Naive thymus-derived CD8-positive, alpha-beta T cell (primary cell): ENCODE results near the gene ARHGDIB. TPM values are rescaled to one million over a fixed set of nuclear protein-coding genes. Genes with fewer than 3 reads are reported as not detected.

Experiments
- ATAC-seq, 2 donors: fragments of 150-1000 bp; cut with Tn5 transposase in 1 of 2; sonication (Bioruptor Pico), chemical (Tn5 transposase) in 1 of 2; 1 replicate in 1 of 2; 2 replicates in 1 of 2; pipeline ENCODE4 v1.10.0; 2021; ENCODE audit warnings: mild to moderate bottlenecking in 2 of 2, moderate library complexity in 2 of 2
- POLR2A ChIA-PET: fragments of 350-600 bp; sonication (Branson Sonifier 250); formaldehyde crosslinking; loops from one replicate; lab custom pipeline; 2021; ENCODE audit warnings: antibody characterized with exemption; lab: Charles Lee
- DNase-seq, 10 donors: peaks; one replicate each; pipeline versions ENCODE4 v3.0.0 to v3.0.0-alpha.2; 2020 to 2022
- H3K27ac Mint-ChIP-seq, 10 donors: one replicate each; pipeline ENCODE4 v1.8.0; 2020 to 2022; ENCODE audit warnings: mild to moderate bottlenecking in 10 of 10, mixed read lengths in 10 of 10, moderate library complexity in 4 of 10, inconsistent platforms in 1 of 10
- H3K27me3 Mint-ChIP-seq, 5 donors: one replicate each; pipeline ENCODE4 v1.8.0; 2021 to 2022; ENCODE audit warnings: mixed read lengths in 5 of 5
- H3K36me3 Mint-ChIP-seq, 3 donors: one replicate each; pipeline ENCODE4 v1.8.0; 2020 to 2022; ENCODE audit warnings: mixed read lengths in 3 of 3, mild to moderate bottlenecking in 2 of 3, inconsistent platforms in 1 of 3
- H3K4me1 Mint-ChIP-seq, 4 donors: one replicate each; pipeline ENCODE4 v1.8.0; 2021 to 2022; ENCODE audit warnings: mixed read lengths in 4 of 4
- H3K4me3 Mint-ChIP-seq, 10 donors: one replicate each; pipeline ENCODE4 v1.8.0; 2020 to 2022; ENCODE audit warnings: mild to moderate bottlenecking in 10 of 10, mixed read lengths in 10 of 10, moderate library complexity in 6 of 10, inconsistent platforms in 1 of 10
- H3K9me3 Mint-ChIP-seq, 9 donors: one replicate each; pipeline ENCODE4 v1.8.0; 2020 to 2022; ENCODE audit warnings: mixed read lengths in 9 of 9, mild to moderate bottlenecking in 3 of 9, inconsistent platforms in 1 of 9, moderate library complexity in 1 of 9
- polyA plus RNA-seq, 3 donors: library from polyadenylated mRNA; unstranded; fragments of 300-500 nt; fragmentation: Illumina TruSeq; gene quantifications; one replicate each; pipeline ENCODE4 v1.2.3, GENCODE V29; 2021
- total RNA-seq, 8 experiments: library from RNA in 2 of 8; stranded (reverse) in 2 of 8; gene quantifications; one replicate each; pipeline ENCODE4 v1.2.3 and lab custom pipeline; 2021 to 2026

Gene ARHGDIB
- total and polyA plus RNA-seq, 5 experiments from 2014 or later = 937 to 3,446 (median 3,195) TPM

DNA sequence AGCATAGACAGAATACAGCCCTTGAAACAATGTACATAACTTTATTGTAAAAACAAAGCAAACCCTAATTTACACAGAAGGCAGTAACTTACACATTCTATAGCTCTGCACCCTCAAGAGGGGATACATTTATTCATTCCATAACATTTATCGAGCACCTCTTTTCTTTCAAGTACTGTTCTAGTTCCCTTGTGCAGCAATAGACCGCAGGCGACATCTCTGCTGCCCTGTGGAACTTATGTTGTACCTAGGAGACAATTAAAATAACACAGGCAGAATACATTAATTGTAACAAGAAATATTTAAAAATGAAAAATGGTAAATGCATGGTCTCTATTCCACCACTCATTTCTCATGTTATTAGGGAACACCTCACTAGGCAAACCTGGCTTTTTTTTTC is 1.4 kb upstream of the ARHGDIB start:
- H3K4me1 Mint-ChIP-seq = peaks cover 35 to 81% (median 62%) of the 10 kb centered on the region in 4 donors
- no peaks in the 10 kb centered on the region for H3K27me3 Mint-ChIP-seq
- H3K27ac Mint-ChIP-seq = peak overlapping the region; percentile 95 to 100 (median 99)
- DNase-seq (no peak), ATAC-seq (no peak)
- POLR2A ChIA-PET = interaction anchor here (0.6 to 7.8 kb wide), 11 partner anchors 8 to 192 kb away, joined by 3 to 86 read pairs (median 8); partner anchors contain the start of gene PDE6H
- peaks cover 18 to 31% (median 29%) of the 10 kb centered on the region in 3 donors for H3K36me3 Mint-ChIP-seq
- peaks cover 0 to 12% (median 0%) of the 10 kb centered on the region in 9 donors for H3K9me3 Mint-ChIP-seq
- peak overlapping the region; percentile 55 to 100 (median 98) for H3K4me3 Mint-ChIP-seq

DNA sequence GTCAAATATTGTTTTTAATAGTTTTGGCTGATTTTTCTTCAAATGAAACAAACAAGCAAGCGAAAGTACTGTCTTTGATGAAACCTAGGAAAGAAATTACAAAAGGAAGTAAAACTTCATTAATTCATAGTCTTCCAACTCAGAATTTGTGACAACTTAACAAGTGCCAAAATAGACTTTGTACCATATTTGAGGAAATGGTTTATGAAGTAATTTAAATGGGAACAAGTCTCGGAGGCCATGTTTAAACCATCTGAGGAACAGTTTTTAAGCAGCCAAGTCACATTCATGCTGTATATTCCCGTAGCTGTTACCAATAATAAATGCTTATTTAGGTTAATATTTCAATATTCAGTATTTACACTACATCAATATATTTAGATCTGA is 745 bp upstream of the ARHGDIB start:
- peaks cover 18 to 36% (median 32%) of the 10 kb centered on the region in 3 donors for H3K36me3 Mint-ChIP-seq
- no peaks in the 10 kb centered on the region for H3K27me3 Mint-ChIP-seq
- peak overlapping the region; percentile 95 to 100 (median 99) for H3K4me3 Mint-ChIP-seq
- peaks cover 37 to 83% (median 62%) of the 10 kb centered on the region in 4 donors for H3K4me1 Mint-ChIP-seq
- peaks cover 0 to 12% (median 0%) of the 10 kb centered on the region in 9 donors for H3K9me3 Mint-ChIP-seq
- DNase-seq (no peak), ATAC-seq (no peak)
- peak overlapping the region; percentile 95 to 100 (median 99) for H3K27ac Mint-ChIP-seq
- POLR2A ChIA-PET = interaction anchor here (0.7 to 7.8 kb wide), 21 partner anchors 10 to 192 kb away, joined by 3 to 86 read pairs (median 7); partner anchors contain the start of genes C12orf60, ERP27, PDE6H and WBP11

DNA sequence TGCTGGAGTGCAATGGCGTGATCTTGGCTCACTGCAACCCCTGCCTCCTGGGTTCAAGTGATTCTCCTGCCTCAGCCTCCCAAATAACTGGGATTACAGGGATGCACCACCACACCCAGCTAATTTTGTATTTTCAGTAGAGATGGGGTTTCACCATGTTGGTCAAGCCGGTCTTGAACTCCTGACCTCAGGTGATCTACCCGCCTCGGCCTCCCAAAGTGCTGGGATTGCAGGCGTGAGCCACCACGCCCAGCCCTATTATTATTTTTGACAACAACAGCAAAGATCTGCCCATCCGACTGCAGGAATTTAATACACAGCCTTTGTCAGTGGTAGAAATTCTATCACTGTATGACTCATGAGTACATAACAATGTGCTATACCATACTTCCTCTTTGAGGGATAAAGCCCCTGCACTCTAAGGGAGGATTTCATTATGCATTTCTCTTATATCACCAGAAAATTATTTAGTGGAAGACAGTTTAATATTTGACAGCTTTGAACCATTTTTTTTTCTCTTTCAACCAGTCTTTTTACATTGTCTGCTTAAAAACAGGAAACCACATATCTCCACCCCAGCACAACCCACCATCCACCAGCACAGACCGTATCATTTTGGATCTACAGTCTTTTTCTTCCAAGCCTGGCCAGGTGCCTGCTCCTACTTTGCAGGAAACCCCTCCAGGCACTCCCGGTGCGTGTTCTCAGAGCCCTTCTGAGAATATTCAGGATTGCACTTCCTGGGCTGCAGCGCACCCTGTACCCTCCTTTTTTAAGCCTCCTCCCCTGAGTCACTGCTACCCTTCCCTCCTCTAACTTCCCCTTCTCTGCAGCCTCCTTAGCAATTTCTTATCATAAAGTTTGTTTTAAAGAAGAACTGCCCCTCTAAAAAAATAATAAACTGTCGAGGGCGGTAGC is 594 bp downstream of the ARHGDIB start:
- ATAC-seq (peak; percentile 52 to 53), DNase-seq (peak; percentile 30 to 84 (median 62))
- POLR2A ChIA-PET = interaction anchor here (0.6 to 7.8 kb wide), 20 partner anchors 8 to 190 kb away, joined by 3 to 86 read pairs (median 8); partner anchors contain the start of genes C12orf60, ERP27 and WBP11
- Mint-ChIP-seq H3K9me3 (peaks cover 0 to 12% (median 0%) of the 10 kb centered on the region in 9 donors), H3K27me3 (no peaks in the 10 kb centered on the region), H3K27ac (peak overlapping the region; percentile 95 to 100 (median 99)), H3K36me3 (peaks cover 18 to 48% (median 38%) of the 10 kb centered on the region in 3 donors), H3K4me3 (peak overlapping the region; percentile 95 to 100 (median 99)), H3K4me1 (peaks cover 39 to 89% (median 70%) of the 10 kb centered on the region in 4 donors)

DNA sequence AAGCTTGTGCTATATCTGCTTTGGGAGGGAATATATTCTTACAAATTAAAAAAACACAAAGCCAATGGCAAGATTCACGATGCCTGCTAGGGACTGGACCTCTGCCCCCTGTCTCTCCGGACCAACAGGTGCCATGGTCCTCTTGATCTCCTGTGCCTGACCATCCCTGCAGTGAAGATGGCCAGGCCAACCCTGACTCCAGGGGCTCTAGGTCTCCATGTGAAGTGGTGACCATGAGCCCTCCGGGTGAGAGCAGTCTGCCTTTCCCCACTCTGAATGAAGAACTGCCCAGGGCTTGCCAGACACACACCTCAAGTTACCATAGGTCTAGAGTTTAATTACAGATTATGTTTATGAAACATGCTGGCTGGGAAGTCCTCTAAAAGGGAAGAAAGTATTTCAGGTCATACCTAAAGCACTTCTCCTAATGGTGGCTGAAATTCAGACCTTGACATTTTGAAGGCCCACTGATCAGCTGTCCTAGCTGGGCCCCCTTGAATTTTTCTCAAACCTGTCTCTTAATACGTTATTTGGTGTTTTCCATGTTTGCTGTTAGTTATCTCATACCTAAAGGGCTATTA is 1.4 kb downstream of the ARHGDIB start:
- no peak for DNase-seq
- peak overlapping the region; percentile 95 to 100 (median 99) for H3K27ac Mint-ChIP-seq
- no peak for ATAC-seq
- H3K9me3 Mint-ChIP-seq = peaks cover 0 to 12% (median 0%) of the 10 kb centered on the region in 9 donors
- peak overlapping the region; percentile 95 to 100 (median 99) for H3K4me3 Mint-ChIP-seq
- peaks cover 18 to 51% (median 38%) of the 10 kb centered on the region in 3 donors for H3K36me3 Mint-ChIP-seq
- peaks cover 34 to 83% (median 67%) of the 10 kb centered on the region in 4 donors for H3K4me1 Mint-ChIP-seq
- POLR2A ChIA-PET = interaction anchor here (0.6 to 7.8 kb wide), 15 partner anchors 8 to 189 kb away, joined by 3 to 86 read pairs (median 6); partner anchors contain the start of genes C12orf60, ERP27, PDE6H and WBP11
- H3K27me3 Mint-ChIP-seq = no peaks in the 10 kb centered on the region

DNA sequence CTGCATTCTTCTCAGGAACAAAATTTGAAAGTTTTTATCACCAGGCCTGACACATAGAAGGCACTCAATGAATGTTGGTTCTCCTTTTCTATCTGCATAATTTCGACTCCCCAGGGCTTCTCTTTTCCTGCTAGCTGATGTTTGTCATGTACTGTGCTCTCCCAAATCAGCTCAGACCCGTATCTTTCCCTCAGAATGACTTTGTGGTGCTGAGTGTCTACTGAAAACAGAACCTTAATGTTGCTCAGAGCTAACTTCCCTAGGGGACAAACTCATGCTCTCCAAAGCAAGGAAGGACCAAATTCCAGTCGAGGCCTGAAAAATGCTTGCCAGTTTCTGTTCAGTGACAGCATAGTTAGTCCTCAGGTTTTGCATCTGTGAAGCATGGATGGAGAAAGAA is 1.9 kb downstream of the ARHGDIB start:
- no peak for ATAC-seq
- Mint-ChIP-seq H3K27me3 (no peaks in the 10 kb centered on the region), H3K4me3 (peak overlapping the region; percentile 95 to 100 (median 99)), H3K4me1 (peaks cover 29 to 83% (median 66%) of the 10 kb centered on the region in 4 donors), H3K9me3 (peaks cover 0 to 12% (median 0%) of the 10 kb centered on the region in 9 donors), H3K27ac (peak overlapping the region; percentile 95 to 100 (median 99)), H3K36me3 (peaks cover 18 to 54% (median 40%) of the 10 kb centered on the region in 3 donors)
- POLR2A ChIA-PET = interaction anchor here (0.8 to 7.8 kb wide), 12 partner anchors 8 to 189 kb away, joined by 3 to 86 read pairs (median 8); partner anchors contain the start of genes C12orf60, ERP27, PDE6H and WBP11
- no peak for DNase-seq

DNA sequence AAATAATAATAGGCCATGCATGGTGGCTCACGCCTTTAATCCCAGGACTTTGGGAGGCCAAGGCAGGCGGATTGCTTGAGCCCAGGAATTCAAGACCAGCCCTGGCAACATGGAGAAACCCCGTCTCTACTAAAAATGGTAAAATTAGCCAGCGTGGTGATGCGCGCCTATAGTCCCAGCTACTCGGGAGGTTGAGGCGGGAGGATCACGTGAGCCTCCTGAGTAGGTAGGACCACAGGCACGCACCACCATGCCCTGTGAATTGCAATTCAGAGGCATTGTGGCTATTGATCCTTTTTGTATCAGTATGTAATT is 2.3 kb downstream of the ARHGDIB start:
- peak overlapping the region; percentile 95 to 100 (median 99) for H3K4me3 Mint-ChIP-seq
- H3K27ac Mint-ChIP-seq = peak overlapping the region; percentile 95 to 100 (median 99)
- peaks cover 32 to 83% (median 66%) of the 10 kb centered on the region in 4 donors for H3K4me1 Mint-ChIP-seq
- no peak for ATAC-seq
- no peaks in the 10 kb centered on the region for H3K27me3 Mint-ChIP-seq
- H3K36me3 Mint-ChIP-seq = peaks cover 18 to 58% (median 42%) of the 10 kb centered on the region in 3 donors
- peak in 1 of 10 donors; percentile 13 for DNase-seq
- peaks cover 0 to 10% (median 0%) of the 10 kb centered on the region in 9 donors for H3K9me3 Mint-ChIP-seq
- POLR2A ChIA-PET = interaction anchor here (0.8 to 7.8 kb wide), 12 partner anchors 8 to 189 kb away, joined by 3 to 86 read pairs (median 8); partner anchors contain the start of genes C12orf60, ERP27, PDE6H and WBP11

DNA sequence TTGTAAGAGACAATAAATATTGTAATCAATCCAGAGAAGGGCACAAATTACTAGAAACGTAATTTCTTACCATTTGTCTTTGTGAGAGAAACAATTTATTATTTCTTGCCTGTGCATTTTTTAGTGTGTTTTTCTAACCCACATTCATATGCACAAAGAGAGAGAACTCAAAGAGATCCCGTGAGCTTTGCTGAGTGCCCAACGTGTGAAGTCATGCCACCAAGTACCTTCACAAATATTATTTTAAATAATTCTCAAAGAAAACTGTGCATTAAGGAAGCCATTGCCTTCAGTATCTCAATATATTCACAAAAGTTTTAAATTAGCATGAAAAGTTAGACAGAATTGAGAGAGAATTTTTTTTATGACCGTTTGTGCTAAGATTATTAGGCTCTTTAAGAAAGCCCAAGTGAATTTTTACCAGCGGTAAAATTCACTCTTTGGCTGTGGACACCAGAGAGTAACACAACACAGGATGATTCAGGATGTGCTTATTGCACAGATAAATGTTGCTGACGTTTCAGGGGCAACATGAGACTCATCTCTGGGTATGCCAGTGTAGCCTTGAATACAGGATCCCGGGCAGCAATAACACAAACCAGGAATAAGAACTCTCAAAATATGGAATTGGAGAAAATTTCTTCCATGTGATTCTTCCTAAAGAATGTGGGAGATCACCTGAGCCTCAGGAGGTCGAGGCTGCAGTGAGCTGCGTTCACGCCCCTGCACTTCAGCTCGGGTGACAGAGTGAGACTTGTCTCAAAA is 2.9 kb downstream of the ARHGDIB start:
- peak in 3 of 10 donors; percentile 40 to 50 (median 40) for DNase-seq
- Mint-ChIP-seq H3K36me3 (peaks cover 18 to 63% (median 42%) of the 10 kb centered on the region in 3 donors), H3K4me3 (peak overlapping the region; percentile 95 to 100 (median 99)), H3K4me1 (peaks cover 31 to 83% (median 66%) of the 10 kb centered on the region in 4 donors), H3K9me3 (peaks cover 0 to 5% (median 0%) of the 10 kb centered on the region in 9 donors), H3K27me3 (no peaks in the 10 kb centered on the region), H3K27ac (peak overlapping the region; percentile 95 to 100 (median 99))
- POLR2A ChIA-PET = interaction anchor here (0.8 to 7.8 kb wide), 14 partner anchors 8 to 188 kb away, joined by 3 to 86 read pairs (median 8); partner anchors contain the start of genes C12orf60, ERP27, PDE6H and WBP11
- no peak for ATAC-seq

DNA sequence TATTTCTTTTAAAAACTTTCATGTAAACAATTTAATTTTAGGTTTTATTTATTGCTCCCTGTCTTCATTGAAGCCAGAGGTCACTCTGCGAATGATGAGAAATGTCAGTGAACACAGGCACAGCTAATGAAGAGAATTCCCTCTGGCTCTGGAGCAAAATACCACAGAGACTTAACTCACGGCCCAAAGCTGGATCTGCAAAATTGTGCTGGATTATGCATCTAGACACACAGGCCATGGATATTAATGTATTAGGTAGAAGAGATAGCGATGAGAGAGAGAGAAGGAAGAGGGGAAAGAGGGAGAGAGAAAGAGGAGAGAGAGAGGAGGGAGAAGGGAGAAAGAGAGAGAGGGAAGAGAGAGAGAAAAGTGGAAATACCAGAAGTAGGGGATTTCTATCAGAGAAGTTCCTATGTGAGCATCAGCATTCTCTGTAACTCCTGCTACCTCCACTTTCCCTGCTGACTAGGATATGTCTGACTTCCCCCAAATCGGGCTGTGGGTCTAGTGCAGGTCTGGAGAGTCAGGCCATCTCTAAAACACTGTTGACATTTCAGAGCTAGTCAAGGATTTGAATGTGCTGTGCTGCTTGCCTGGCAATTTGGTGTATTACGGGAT is 3.7 kb downstream of the ARHGDIB start:
- Mint-ChIP-seq H3K36me3 (peaks cover 18 to 65% (median 42%) of the 10 kb centered on the region in 3 donors), H3K4me3 (peak overlapping the region; percentile 95 to 100 (median 99)), H3K27me3 (no peaks in the 10 kb centered on the region), H3K4me1 (peaks cover 30 to 83% (median 67%) of the 10 kb centered on the region in 4 donors), H3K9me3 (no peaks in the 10 kb centered on the region), H3K27ac (peak overlapping the region; percentile 95 to 100 (median 99))
- ATAC-seq (no peak), DNase-seq (no peak)
- POLR2A ChIA-PET = interaction anchor here (0.7 to 7.8 kb wide), 10 partner anchors 10 to 187 kb away, joined by 3 to 86 read pairs (median 5); partner anchors contain the start of genes C12orf60, ERP27 and WBP11

DNA sequence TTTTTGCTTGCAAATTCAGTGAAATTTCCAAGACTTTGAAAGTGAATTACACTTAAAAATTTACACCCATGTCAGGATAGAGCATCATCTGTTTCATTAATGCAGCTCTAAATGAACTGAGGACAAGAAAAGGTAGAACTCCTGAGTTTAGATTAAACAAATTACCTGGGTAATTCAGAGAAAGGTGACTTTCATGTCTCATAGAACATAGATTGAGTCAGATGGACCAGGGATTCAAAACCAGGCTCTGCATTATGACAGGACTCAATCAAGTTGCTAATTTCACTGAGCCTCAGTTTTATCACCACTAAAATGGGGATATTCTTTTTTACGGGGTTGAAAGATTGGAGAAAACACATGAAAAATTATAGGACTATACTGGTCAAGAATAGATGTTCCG is 4.5 kb downstream of the ARHGDIB start:
- POLR2A ChIA-PET = interaction anchor here (0.5 to 7.8 kb wide), 9 partner anchors 9 to 186 kb away, joined by 3 to 86 read pairs (median 8); partner anchors contain the start of genes C12orf60, ERP27 and WBP11
- ATAC-seq (no peak), DNase-seq (no peak)
- Mint-ChIP-seq H3K9me3 (no peaks in the 10 kb centered on the region), H3K4me1 (peaks cover 35 to 84% (median 67%) of the 10 kb centered on the region in 4 donors), H3K27me3 (no peaks in the 10 kb centered on the region), H3K36me3 (peaks cover 18 to 72% (median 42%) of the 10 kb centered on the region in 3 donors), H3K4me3 (peak overlapping the region; percentile 95 to 100 (median 99)), H3K27ac (peak overlapping the region; percentile 95 to 100 (median 99))

DNA sequence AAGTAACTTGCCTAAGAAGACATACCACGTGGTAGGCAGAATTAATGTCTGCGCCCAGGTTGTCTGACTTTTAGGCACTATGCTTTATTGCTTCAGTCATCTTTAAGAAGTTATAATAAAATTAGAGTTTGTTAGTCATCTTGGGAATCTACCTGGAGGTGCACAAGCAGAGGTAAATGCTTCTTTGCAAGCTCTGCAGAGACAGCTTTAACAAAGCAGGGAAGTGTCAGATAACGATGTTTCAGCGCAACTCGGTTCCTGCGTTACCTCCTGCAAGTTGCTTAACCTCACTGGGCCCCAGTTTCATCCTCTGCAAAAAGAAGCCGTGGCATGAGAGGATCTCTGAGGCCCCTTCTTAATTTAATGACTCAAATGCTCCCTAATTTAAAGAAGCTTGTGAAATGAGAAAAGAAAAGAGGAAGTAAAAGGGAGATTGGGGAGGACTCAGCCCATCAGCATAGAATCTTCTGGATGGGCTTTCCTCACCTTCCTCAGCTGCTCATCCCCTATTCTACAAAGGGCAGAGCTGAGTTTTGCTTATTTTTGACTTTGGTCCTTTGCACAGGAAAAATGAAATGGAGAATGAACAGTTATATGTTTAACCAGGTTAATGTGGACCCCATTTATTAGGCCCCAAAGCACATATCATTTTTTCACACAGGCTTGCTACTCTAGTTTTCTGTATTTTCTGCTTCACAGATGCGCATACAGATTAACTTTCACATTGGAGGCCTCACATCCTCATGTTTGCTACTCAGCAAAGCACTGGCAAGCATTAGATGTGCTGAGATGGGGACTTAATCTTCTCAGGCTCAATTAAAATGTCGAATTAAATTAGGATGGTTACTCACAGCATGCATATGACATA is 5.1 kb downstream of the ARHGDIB start:
- H3K36me3 Mint-ChIP-seq = peaks cover 18 to 77% (median 47%) of the 10 kb centered on the region in 3 donors
- peak overlapping the region; percentile 95 to 100 (median 99) for H3K27ac Mint-ChIP-seq
- H3K4me3 Mint-ChIP-seq = peak overlapping the region; percentile 95 to 100 (median 99)
- H3K9me3 Mint-ChIP-seq = no peaks in the 10 kb centered on the region
- POLR2A ChIA-PET = interaction anchor here (0.5 to 7.8 kb wide), 6 partner anchors 8 to 186 kb away, joined by 3 to 86 read pairs (median 12); partner anchors contain the start of gene ERP27
- H3K27me3 Mint-ChIP-seq = no peaks in the 10 kb centered on the region
- peaks cover 40 to 84% (median 69%) of the 10 kb centered on the region in 4 donors for H3K4me1 Mint-ChIP-seq
- ATAC-seq (no peak), DNase-seq (no peak)
